Measurements from ENCODE around the gene MICAL1. TPM values are rescaled to one million over a fixed set of nuclear protein-coding genes. Genes with fewer than 3 reads are reported as not detected.

The MICAL1 gene
- total RNA-seq, 3 donors from 2014 or later = 23.6 to 29.8 (median 25.5) TPM

DNA sequence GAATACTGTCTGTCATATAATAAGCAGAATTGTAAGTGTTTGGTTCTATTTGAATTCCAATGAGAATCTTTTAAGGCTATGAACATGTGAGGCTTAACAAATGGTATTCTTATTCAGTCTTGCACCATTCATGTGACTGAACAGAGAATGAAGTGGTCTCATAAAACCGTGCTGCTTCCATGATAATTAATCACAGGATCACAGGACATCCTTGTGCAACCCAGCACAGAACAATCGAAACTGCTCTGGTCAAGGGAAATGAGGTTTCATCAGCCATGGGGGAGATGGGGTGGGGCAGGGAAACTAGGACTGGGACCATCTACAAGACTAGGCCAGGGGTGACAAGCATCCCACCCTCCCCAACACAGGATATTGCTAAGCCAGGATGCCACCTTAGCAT is 21.1 kb downstream of the MICAL1 start:
- no peaks in the 10 kb centered on the region for H3K9me3 ChIP-seq
- no peak overlapping the region for H3K27ac ChIP-seq
- no peaks in the 10 kb centered on the region for H3K36me3 ChIP-seq
- H3K27me3 ChIP-seq = no peaks in the 10 kb centered on the region
- DNase-seq (ENCODE audit: low spot score in 2 of 2) = no peak
- intact Hi-C loops (cut with DNase I; ENCODE audit: low total_unique reads) = no loop called here
- no peaks in the 10 kb centered on the region for H3K4me1 ChIP-seq
- no peak overlapping the region for H3K4me3 ChIP-seq
- no peak for TF ChIP-seq POLR2A (IDR thresholded peaks at IDR 0.05)
- TF ChIP-seq POLR2AphosphoS5 (IDR thresholded peaks at IDR 0.05) = no peak
- TF ChIP-seq, protein P1, sequence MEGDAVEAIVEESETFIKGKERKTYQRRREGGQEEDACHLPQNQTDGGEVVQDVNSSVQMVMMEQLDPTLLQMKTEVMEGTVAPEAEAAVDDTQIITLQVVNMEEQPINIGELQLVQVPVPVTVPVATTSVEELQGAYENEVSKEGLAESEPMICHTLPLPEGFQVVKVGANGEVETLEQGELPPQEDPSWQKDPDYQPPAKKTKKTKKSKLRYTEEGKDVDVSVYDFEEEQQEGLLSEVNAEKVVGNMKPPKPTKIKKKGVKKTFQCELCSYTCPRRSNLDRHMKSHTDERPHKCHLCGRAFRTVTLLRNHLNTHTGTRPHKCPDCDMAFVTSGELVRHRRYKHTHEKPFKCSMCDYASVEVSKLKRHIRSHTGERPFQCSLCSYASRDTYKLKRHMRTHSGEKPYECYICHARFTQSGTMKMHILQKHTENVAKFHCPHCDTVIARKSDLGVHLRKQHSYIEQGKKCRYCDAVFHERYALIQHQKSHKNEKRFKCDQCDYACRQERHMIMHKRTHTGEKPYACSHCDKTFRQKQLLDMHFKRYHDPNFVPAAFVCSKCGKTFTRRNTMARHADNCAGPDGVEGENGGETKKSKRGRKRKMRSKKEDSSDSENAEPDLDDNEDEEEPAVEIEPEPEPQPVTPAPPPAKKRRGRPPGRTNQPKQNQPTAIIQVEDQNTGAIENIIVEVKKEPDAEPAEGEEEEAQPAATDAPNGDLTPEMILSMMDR (IDR thresholded peaks at IDR 0.05) = no peak

DNA sequence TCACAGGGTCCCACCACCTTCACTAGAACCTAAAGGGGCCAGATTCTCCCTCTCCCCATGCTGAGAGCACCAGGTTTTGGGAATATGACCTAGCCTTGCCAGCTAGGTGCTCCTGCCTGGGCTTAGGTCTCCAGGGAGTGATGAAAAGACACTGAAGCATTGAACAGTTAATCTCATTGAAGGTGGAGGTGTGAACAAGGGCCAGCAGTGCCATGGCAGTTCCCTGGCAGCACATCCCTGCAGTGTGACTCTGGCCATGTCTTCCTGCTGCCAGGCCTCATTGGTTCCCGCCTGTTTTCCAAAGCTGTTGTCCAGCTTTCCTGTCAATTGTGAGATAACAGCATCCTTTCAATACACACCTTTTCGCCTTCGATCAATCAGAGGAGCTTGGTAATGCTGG is 26.1 kb downstream of the MICAL1 start:
- Histone ChIP-seq H3K4me1 (no peaks in the 10 kb centered on the region), H3K27ac (peak overlapping the region in 1 of 2 donors; percentile 16), H3K9me3 (no peaks in the 10 kb centered on the region), H3K36me3 (no peaks in the 10 kb centered on the region), H3K27me3 (no peaks in the 10 kb centered on the region), H3K4me3 (no peak overlapping the region)
- intact Hi-C loops (cut with DNase I; ENCODE audit: low total_unique reads) = no loop called here
- no peak for DNase-seq (ENCODE audit: low spot score in 2 of 2)
- TF ChIP-seq, protein P1 (IDR thresholded peaks at IDR 0.05) = no peak
- TF ChIP-seq POLR2AphosphoS5 (IDR thresholded peaks at IDR 0.05) (no peak), POLR2A (IDR thresholded peaks at IDR 0.05) (no peak)

DNA sequence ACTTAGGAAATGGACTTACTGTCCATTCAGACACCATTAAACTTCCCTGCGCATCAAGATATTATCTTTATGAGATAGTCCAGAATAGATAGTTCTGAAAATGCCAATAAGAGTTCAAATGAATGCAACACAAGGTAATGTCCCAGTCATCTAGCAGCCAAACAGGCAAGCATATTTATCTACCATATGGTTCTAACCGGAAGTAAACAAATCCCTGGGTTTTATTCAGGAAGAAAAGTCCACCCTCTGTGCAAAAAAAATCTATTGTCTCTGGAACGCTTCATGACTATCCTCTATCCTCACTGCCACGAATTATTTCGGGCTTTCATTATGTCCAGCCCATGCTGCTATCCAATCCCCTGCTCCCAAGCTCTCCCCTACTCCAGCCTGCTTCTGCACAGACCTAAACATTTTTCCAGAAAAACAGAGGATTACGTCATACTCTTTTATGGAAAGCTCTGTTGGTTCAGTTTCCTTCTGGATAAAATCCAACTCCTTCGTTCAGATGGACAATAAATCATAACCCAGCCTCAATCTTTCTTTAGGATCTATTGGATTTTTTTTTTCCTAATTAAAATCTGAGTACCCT is 26.6 kb downstream of the MICAL1 start:
- H3K4me1 ChIP-seq = no peaks in the 10 kb centered on the region
- H3K27me3 ChIP-seq = no peaks in the 10 kb centered on the region
- peak overlapping the region in 1 of 3 donors; percentile 26 for H3K4me3 ChIP-seq
- TF ChIP-seq POLR2A (IDR thresholded peaks at IDR 0.05) (no peak), POLR2AphosphoS5 (IDR thresholded peaks at IDR 0.05) (no peak)
- TF ChIP-seq, protein P1 (IDR thresholded peaks at IDR 0.05) = no peak
- H3K9me3 ChIP-seq = no peaks in the 10 kb centered on the region
- no peaks in the 10 kb centered on the region for H3K36me3 ChIP-seq
- intact Hi-C loops (cut with DNase I; ENCODE audit: low total_unique reads) = no loop called here
- no peak overlapping the region for H3K27ac ChIP-seq
- no peak for DNase-seq (ENCODE audit: low spot score in 2 of 2)

DNA sequence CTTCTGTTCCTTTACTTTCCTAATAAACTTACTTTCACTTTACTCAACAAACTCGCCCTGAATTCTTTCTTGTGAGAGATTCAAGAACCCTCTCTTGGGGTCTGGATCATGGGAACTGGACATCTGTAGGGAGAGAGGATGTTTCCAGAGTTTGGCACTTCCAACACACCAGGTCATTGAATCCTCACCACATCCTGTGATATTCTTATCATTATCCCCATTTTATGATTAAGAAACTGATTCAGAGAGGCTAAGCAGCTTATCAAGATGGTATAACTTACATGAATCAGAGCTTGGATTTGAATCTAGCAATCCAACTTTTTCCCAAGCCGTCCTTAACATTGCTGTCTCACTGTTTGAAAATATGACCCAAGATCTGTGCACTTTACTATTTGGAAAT is 30.6 kb downstream of the MICAL1 start:
- Histone ChIP-seq H3K9me3 (no peaks in the 10 kb centered on the region), H3K27me3 (no peaks in the 10 kb centered on the region), H3K4me3 (no peak overlapping the region), H3K4me1 (no peaks in the 10 kb centered on the region), H3K36me3 (no peaks in the 10 kb centered on the region), H3K27ac (no peak overlapping the region)
- intact Hi-C loops (cut with DNase I; ENCODE audit: low total_unique reads) = no loop called here
- no peak for DNase-seq (ENCODE audit: low spot score in 2 of 2)
- TF ChIP-seq, protein P1 (IDR thresholded peaks at IDR 0.05) = no peak
- TF ChIP-seq POLR2AphosphoS5 (IDR thresholded peaks at IDR 0.05) (no peak), POLR2A (IDR thresholded peaks at IDR 0.05) (no peak)

DNA sequence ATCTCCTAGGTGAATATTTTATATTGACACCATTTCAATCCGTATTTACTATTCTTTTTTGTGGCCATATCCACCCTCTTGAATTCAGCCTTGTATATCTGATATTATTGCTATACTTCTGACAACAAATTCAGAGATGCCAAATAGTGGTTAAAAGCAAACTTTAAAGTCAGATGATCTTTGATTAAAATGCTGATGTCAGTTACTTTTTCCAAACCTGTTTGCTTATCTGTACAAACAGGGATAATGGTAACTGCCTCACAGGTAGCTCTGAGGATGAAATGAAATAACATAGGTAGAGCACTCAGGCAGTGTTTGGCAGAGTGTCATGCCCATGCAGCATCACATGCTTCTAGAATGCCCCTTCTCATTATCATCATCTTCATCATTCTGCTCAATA is 34.4 kb downstream of the MICAL1 start:
- Histone ChIP-seq H3K9me3 (no peaks in the 10 kb centered on the region), H3K36me3 (no peaks in the 10 kb centered on the region), H3K27ac (no peak overlapping the region), H3K27me3 (no peaks in the 10 kb centered on the region), H3K4me3 (no peak overlapping the region), H3K4me1 (no peaks in the 10 kb centered on the region)
- intact Hi-C loops (cut with DNase I; ENCODE audit: low total_unique reads) = no loop called here
- no peak for TF ChIP-seq POLR2AphosphoS5 (IDR thresholded peaks at IDR 0.05)
- TF ChIP-seq POLR2A (IDR thresholded peaks at IDR 0.05) = no peak
- TF ChIP-seq, protein P1 (IDR thresholded peaks at IDR 0.05) = no peak
- DNase-seq (ENCODE audit: low spot score in 2 of 2) = no peak

Data from breast epithelium (tissue), 4 donors.